GM12878 (cell line): ENCODE results near the gene HAPSTR1. TPM values are rescaled to one million over a fixed set of nuclear protein-coding genes. Genes with fewer than 3 reads are reported as not detected.

ENCODE experiments used
- ATAC-seq: fragments of 200-7000 bp; cut with Tn5 transposase; 3 replicates; pipeline ENCODE4 v1.9.1; 2020; ENCODE audit warnings: mild to moderate bottlenecking, moderate library complexity
- BruUV-seq: library from RNA; stranded (reverse); fragments of 400-500 nt; replicated peaks from 2 replicates; lab custom pipeline; 2021; lab: Mats Ljungman, UMichigan
- CTCF ChIA-PET: fragments of 300-600 bp; sonication (Branson Sonifier 250); formaldehyde crosslinking; extraction: SDS; loops from one replicate; lab custom pipeline; 2021; ENCODE audit warnings: inconsistent platforms; lab: Yijun Ruan, JAX
- POLR2A ChIA-PET: fragments of 350-600 bp; formaldehyde crosslinking; extraction: SDS; loops from one replicate; lab custom pipeline; 2021; ENCODE audit warnings: inconsistent platforms; lab: Charles Lee
- RAD21 ChIA-PET: fragments of 300-600 bp; sonication (Branson Sonifier 250); formaldehyde crosslinking; loops from one replicate; lab custom pipeline; 2023; ENCODE audit warnings: antibody characterized with exemption; ENCODE audit not compliant: unreplicated experiment; lab: Charles Lee
- SMC1A ChIA-PET: fragments of 300-600 bp; sonication (Branson Sonifier 250); formaldehyde crosslinking; loops from one replicate; lab custom pipeline; 2023; ENCODE audit not compliant: unreplicated experiment, uncharacterized antibody; lab: Charles Lee
- DNase-seq: peaks from one replicate; pipeline ENCODE4 v3.0.0-alpha.2; 2011; ENCODE audit warnings: low read depth, low spot score
- FAIRE-seq: peaks from 3 replicates; lab custom pipeline; 2011; peaks lifted over from hg19 to GRCh38; lab: Jason Lieb, UNC
- H2AFZ ChIP-seq: 2 replicates; pipeline ENCODE4 v1.6.0; 2011; ENCODE audit warnings: low read depth, low read length, control low read depth; ENCODE audit not compliant: control insufficient read depth
- H3K27ac ChIP-seq: 2 replicates; pipeline ENCODE4 v1.5.1; 2011; ENCODE audit warnings: control low read depth; ENCODE audit not compliant: control insufficient read depth, insufficient read depth
- H3K27me3 ChIP-seq, 2 experiments: replicated peaks in 1 of 2; 2 replicates each; pipeline versions ENCODE4 v1.6.0 to v1.6.1; 2011; ENCODE audit warnings: low read length in 1 of 2; ENCODE audit not compliant: control insufficient read depth in 2 of 2, insufficient read depth in 2 of 2
- H3K36me3 ChIP-seq, 2 experiments: 2 replicates each; pipeline ENCODE4 v1.5.1; 2011; ENCODE audit warnings: low read length in 1 of 2; ENCODE audit not compliant: control insufficient read depth in 2 of 2, insufficient read depth in 2 of 2
- H3K4me1 ChIP-seq: 2 replicates; pipeline ENCODE4 v1.6.1; 2011; ENCODE audit warnings: mild to moderate bottlenecking, low read length, moderate library complexity, mixed read lengths; ENCODE audit not compliant: control insufficient read depth, insufficient read depth
- H3K4me2 ChIP-seq: 2 replicates; pipeline ENCODE4 v1.6.0; 2011; ENCODE audit warnings: control low read depth; ENCODE audit not compliant: control insufficient read depth, insufficient read depth
- H3K4me3 ChIP-seq: fragments of 200-600 bp; sonication (generic); 2 replicates; pipeline ENCODE4 v1.5.1; 2016
- H3K79me2 ChIP-seq: 2 replicates; pipeline ENCODE4 v1.6.0; 2011; ENCODE audit warnings: low read length; ENCODE audit not compliant: control insufficient read depth, insufficient read depth
- H3K9ac ChIP-seq: 2 replicates; pipeline ENCODE4 v1.8.0; 2011; ENCODE audit warnings: low read length, control low read depth, mixed read lengths; ENCODE audit not compliant: control insufficient read depth, insufficient read depth
- H3K9me3 ChIP-seq: replicated peaks from 3 replicates; pipeline ENCODE4 v1.5.1; 2011; ENCODE audit warnings: mild to moderate bottlenecking, low read length; ENCODE audit not compliant: control insufficient read depth, insufficient read depth
- H4K20me1 ChIP-seq: 2 replicates; pipeline ENCODE4 v1.6.0; 2011; ENCODE audit not compliant: control insufficient read depth, insufficient read depth
- ATF2 ChIP-seq: IDR thresholded peaks from 2 replicates; pipeline ENCODE4 v1.6.1; 2012; ENCODE audit warnings: low read length, inconsistent platforms
- CHD1 ChIP-seq: IDR thresholded peaks from 2 replicates; pipeline ENCODE4 v1.6.1; 2012; ENCODE audit warnings: low read depth, low read length, improper control_type of control experiment
- KDM1A ChIP-seq: fragments of 200-600 bp; sonication (generic); IDR thresholded peaks from 2 replicates; pipeline ENCODE4 v1.6.1; 2016; ENCODE audit warnings: borderline replicate concordance
- MEF2B ChIP-seq: fragments of 450-650 bp; IDR thresholded peaks from 2 replicates; pipeline ENCODE4 v1.6.1; 2018; ENCODE audit warnings: mild to moderate bottlenecking, moderate library complexity; ENCODE audit not compliant: partially characterized antibody, poor library complexity, severe bottlenecking
- MLLT1 ChIP-seq: fragments of 450-650 bp; IDR thresholded peaks from 2 replicates; pipeline ENCODE4 v1.6.1; 2016; ENCODE audit warnings: mild to moderate bottlenecking
- NFYB ChIP-seq: IDR thresholded peaks from 2 replicates; pipeline ENCODE4 v1.6.1; 2011; ENCODE audit warnings: low read depth, mild to moderate bottlenecking, low read length, improper control_type of control experiment, moderate library complexity; ENCODE audit not compliant: insufficient read depth
- POLR2AphosphoS2 ChIP-seq: IDR thresholded peaks from 2 replicates; pipeline ENCODE4 v1.6.1; 2011; ENCODE audit warnings: low read depth, mild to moderate bottlenecking, low read length, improper control_type of control experiment, moderate library complexity
- RELA ChIP-seq: fragments of 450-650 bp; IDR thresholded peaks from 2 replicates; pipeline ENCODE4 v1.8.0; 2014; ENCODE audit warnings: borderline replicate concordance; ENCODE audit not compliant: partially characterized antibody
- SMAD5 ChIP-seq: IDR thresholded peaks from 2 replicates; pipeline ENCODE4 v1.6.1; 2016; ENCODE audit warnings: antibody characterized with exemption, low read depth
- TARDBP ChIP-seq: IDR thresholded peaks from 2 replicates; pipeline ENCODE4 v1.6.1; 2016; ENCODE audit warnings: borderline replicate concordance
- ZBTB40 ChIP-seq: fragments of 450-650 bp; IDR thresholded peaks from 2 replicates; pipeline ENCODE4 v1.6.1; 2016; ENCODE audit warnings: mild to moderate bottlenecking, moderate library complexity, borderline replicate concordance
- WGBS: methylation state at CpG from one replicate; pipeline ENCODE4 v1.1.6; 2016; ENCODE audit warnings: low lambda C conversion rate; ENCODE audit not compliant: insufficient replicate concordance, insufficient coverage; ENCODE audit errors: missing lambda C conversion rate; 5-methylcytosine and 5-hydroxymethylcytosine counted together
- in situ Hi-C: fragments of 300-500 bp; cut with MboI; formaldehyde crosslinking; loops from 9 replicates; pipeline ENCODE4 v1.14.3; 2018; ENCODE audit warnings: mixed read lengths
- intact Hi-C: fragments of 100-400 bp; cut with micrococcal nuclease; formaldehyde crosslinking; loops from one replicate; pipeline ENCODE4 v1.14.2; 2022; ENCODE audit not compliant: unreplicated experiment
- polyA plus RNA-seq, 11 experiments: library from polyadenylated mRNA; depleted of rRNA in 4 of 11; unstranded in 6 of 11; stranded (reverse) in 5 of 11; fragments of >200 nt; fragmentation: Nextera tagmentation in 4 of 11; fragmentation: Illumina TruSeq in 1 of 11; extraction: Ambion mirVana in 4 of 11; extraction: Trizol in 1 of 11; gene quantifications; 1 replicate in 1 of 11; 2 replicates in 10 of 11; pipeline versions ENCODE4 v1.2.1 to v1.2.3, GENCODE V29; 2011 to 2016; ENCODE audit warnings: inconsistent platforms in 2 of 11, missing spikeins in 2 of 11, low read depth in 1 of 11
- total RNA-seq, 4 experiments: library from RNA; depleted of rRNA in 3 of 4; stranded (reverse); fragments of >200 nt in 3 of 4; fragmentation: Illumina TruSeq in 1 of 4; extraction: Trizol in 1 of 4; gene quantifications; 2 replicates each; pipeline versions ENCODE4 v1.2.1 to v1.2.3, GENCODE V29; 2013 to 2021

Gene HAPSTR1
- total and polyA plus RNA-seq, 10 of the 15 experiments (the other 5 are each of a cell fraction or from before 2014, with no cell fraction given), result 8.7 to 52.5 (median 23.1) TPM

- DNase-seq, result no peak
- Histone ChIP-seq H3K27me3 (no peaks in the 10 kb centered on the region), H3K9ac (no peak overlapping the region), H4K20me1 (no peaks in the 10 kb centered on the region; the same call in 1 of the 2 replicates), H3K36me3 (peaks cover 10 to 17% of the 10 kb centered on the region in 2 experiments; a peak in 3 of 4 replicates), H3K4me1 (peaks cover 32% of the 10 kb centered on the region), H3K4me2 (no peak overlapping the region), H3K27ac (no peak overlapping the region; the same call in 1 of the 2 replicates), H3K79me2 (no peaks in the 10 kb centered on the region; the same call in 1 of the 2 replicates), H3K4me3 (no peak overlapping the region), H2AFZ (no peak overlapping the region), H3K9me3 (no peaks in the 10 kb centered on the region)
- intact Hi-C loops, result no loop called here
- no peak for FAIRE-seq
- ChIA-PET POLR2A (interaction anchor here (0.5 to 2.3 kb wide), 7 partner anchors 13 to 1257 kb away, joined by 3 to 10 read pairs (median 6); partner anchors contain the start of gene HAPSTR1), CTCF (interaction anchor here (0.7 to 3.8 kb wide), 7 partner anchors 9 to 464 kb away, joined by 3 to 15 read pairs (median 10); no protein-coding TSS in a partner anchor), RAD21 (interaction anchor here (1.0 to 1.3 kb wide), 4 partner anchors 8 to 177 kb away, joined by 3 to 4 read pairs (median 4); no protein-coding TSS in a partner anchor), SMC1A (interaction anchor here (0.6 to 5.0 kb wide), 5 partner anchors 10 to 1724 kb away, joined by 3 to 44 read pairs (median 3); no protein-coding TSS in a partner anchor)
- no TSS peak for BruUV-seq
- in situ Hi-C loops, result loop anchor here (25.0 kb wide), 1 partner anchor 1761 kb away; the partner anchor contains the start of gene CIITA
- ATAC-seq, result 0 out of 3 replicates have a peak, but pooled peaks have one; percentile 8
- 86% methylated on average over 17 of the region's 17 CpGs for WGBS
- TF ChIP-seq KDM1A, result no peak
- no peak for TF ChIP-seq ZBTB40
- no peak for TF ChIP-seq TARDBP
- no peak for TF ChIP-seq CHD1
- no peak for TF ChIP-seq SMAD5
- TF ChIP-seq POLR2AphosphoS2, result peak; percentile 56; the same call in 1 of the 2 replicates
- no peak for TF ChIP-seq NFYB
- TF ChIP-seq MLLT1, result no peak
- no peak for TF ChIP-seq ATF2
- TF ChIP-seq RELA, result peak; percentile 9
- TF ChIP-seq MEF2B, result no peak
Measured at GRCh38 chr16:9125658-9126505, 34.4 kb downstream of the HAPSTR1 start.
